Measurements from ENCODE around the gene RBFOX2.

RBFOX2 gene

DNA sequence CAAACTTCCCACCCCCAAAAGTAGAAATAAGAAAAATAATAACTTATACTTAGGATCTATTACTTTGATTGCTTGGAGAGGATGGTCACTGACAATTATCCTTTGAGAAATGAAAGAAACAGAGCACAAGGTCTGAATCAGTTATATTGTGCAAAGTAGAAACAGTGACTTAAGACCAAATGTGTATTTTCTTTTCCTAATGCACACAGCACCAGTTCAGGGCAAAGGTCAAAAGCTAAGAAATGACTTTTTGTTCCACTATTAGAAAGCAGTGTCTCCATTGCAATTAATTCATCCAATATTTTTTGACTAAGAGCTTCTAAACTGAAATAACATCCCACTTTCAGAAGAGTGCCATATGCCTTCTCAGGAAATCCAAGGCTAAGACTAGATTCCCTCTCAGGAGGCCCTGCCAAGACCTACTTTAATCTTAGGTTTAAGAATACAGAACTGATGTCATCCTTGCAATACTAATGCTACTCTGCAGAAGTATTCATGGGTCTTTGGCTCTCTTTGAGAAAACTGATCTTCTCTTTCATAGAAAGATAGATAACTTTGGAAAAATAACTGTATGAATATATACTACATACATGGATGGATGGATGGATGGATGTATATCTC lies 164.0 kb downstream of the RBFOX2 start:
- DNase-seq (ENCODE audit: low read depth, low spot score), result no peak

DNA sequence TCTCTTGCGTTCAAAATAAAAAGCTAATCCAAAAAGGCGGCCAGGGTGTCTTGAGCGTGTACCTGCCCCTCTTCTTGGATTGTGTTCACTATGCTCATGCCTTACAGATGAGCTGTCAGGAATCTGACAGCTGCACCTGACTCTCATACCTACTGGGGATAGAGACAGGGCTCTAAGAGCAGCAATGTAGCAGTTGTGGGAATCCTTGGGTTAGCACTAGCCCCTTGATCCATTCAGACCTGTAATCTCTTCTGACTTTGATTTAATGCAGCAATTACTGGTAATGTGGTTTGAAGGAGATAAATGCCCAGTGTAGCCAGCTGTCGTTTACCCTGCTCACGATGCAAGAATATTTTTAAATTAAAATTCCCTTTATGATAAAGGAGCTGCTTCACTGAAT lies 165.2 kb downstream of the RBFOX2 start:
- DNase-seq (ENCODE audit: low read depth, low spot score), result no peak

DNA sequence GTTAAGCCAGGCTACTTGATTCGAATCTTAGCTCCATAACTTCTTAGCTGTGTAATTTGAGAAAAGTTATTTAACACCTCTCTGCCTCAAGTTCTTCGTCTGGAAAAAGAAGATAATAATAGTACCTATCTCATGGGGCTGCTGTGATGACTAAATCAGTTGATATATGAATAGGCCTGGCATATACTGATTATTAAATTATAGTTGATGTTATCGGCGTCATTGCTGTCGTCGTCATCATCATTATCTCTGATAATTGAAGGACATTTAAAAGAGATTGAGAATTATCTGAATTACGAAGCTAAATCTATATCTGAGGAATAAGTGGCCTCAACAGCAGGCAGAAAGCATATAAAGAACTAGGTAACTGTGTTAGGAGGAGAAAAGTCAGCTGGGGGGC lies 165.9 kb downstream of the RBFOX2 start:
- DNase-seq (ENCODE audit: low read depth, low spot score), result no peak

DNA sequence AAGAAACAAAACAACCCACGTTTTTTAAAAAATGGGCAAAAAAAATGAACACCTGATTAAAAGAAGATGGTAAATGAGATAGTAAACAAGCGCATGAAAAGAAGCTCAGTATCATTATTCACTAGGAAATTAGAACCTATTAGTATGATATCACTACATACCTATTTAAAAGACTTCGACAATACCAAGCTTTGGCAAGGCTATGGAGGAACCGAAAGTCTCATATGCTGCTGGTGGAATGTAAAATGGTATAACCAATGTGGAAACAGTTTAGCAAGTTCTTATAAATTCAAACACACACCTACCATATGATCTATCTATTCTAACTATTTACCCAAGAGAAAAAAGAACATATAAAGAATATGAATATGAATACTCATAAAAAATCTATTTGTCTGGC lies 167.2 kb downstream of the RBFOX2 start:
- no peak for DNase-seq (ENCODE audit: low read depth, low spot score)

DNA sequence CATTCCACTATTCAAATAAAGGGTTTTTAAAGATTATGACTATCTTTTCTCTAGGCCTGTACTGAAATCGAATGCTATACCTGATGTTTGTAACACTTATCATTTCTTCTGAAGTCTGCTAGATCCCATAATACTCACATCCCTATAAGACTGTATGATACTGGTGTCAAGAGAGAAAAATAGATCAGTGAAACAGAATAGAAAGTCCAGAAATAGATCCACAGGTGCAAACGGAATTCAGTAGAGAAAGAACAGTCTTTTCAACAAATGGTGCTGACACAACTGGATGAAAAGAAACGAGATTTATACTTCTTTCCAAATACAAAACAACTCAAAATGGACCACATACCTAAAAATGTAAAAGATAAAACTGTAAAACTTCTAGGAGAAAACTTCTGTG lies 167.8 kb downstream of the RBFOX2 start:
- DNase-seq (ENCODE audit: low read depth, low spot score), result no peak

DNA sequence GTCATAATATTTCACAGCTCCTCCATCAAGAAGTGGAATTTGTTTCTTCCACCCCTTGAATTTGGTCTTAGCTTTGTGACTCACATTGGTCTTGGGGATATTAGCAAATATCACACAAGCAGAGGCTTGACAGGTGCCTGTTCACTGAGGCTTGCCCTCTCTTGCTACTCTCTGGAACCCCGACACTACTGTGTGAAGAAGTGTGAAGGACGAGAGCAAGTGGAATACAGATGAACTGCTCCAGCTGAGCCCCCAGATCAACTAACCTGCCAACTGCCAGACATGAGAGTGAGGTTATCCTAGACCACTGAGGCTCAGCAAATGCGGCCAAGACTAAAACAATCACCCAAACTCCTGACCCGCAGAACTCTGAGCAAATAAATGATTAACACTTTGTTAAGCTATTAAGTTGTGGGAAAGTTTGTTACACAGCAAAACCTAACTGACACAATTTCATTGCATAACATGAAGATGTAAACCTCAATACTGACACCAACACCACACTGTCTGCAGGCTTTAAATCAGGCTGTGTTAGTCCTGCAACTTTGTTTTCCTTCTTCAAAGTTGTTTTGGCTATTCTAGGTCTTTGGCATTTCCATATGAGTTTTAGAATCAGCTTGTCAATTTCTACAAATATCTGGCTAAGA lies 168.4 kb downstream of the RBFOX2 start:
- DNase-seq (ENCODE audit: low read depth, low spot score), result no peak

DNA sequence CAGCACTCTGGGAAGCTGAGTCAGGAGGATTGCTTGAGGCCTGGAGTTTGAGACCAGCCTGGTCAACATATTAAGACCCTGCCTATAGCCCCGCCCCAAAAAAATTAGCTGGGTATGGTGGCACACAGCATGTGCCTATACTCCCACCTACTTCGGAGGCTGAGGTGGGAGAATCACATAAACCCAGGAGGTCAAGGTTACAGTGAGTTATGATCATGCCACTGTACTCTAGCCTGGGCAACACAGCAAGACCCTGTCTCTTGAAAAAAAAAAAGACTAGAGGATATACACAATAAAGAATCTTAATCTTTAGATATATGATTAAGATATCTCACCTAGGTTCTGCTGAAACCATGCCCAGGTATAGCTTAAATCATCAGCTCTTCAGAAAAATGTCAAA lies 174.3 kb downstream of the RBFOX2 start:
- no peak for DNase-seq (ENCODE audit: low read depth, low spot score)

DNA sequence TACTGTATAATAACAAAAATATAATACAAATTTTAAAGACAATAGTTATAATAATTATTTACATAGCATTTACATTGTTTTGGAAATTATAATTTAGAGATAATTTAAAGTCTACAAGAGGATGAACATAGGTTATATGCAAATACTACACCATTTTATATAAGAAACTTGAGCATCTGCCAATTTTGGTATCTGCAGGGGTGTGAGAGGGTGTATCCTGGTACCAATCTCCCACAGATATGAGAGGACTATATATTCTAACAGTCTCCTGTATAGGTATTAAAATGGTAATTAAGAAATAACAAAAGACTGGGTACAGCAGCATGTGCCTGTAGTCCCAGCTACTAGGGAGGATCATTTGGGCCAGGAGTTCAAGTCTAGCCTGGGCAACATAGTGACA lies 176.5 kb downstream of the RBFOX2 start:
- DNase-seq (ENCODE audit: low read depth, low spot score), result no peak

DNA sequence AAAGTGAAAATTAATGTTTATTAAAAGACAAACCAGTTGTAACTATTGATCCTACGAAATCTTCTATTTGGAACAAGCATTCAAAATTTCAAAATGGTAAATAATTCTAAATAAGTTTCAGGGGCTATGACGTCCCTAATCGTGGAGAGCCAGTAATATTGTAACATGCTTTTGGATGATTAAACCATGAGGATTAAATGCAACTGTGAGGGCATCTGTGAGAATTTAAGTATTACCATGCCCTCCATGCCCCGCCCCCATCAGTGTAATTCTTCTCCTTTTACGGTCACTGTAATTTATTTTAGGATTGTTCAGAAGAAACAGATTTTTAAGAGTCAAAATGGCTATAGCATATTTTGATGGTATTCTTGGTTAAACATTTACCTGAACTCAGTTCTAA lies 177.8 kb downstream of the RBFOX2 start:
- no peak for DNase-seq (ENCODE audit: low read depth, low spot score)

DNA sequence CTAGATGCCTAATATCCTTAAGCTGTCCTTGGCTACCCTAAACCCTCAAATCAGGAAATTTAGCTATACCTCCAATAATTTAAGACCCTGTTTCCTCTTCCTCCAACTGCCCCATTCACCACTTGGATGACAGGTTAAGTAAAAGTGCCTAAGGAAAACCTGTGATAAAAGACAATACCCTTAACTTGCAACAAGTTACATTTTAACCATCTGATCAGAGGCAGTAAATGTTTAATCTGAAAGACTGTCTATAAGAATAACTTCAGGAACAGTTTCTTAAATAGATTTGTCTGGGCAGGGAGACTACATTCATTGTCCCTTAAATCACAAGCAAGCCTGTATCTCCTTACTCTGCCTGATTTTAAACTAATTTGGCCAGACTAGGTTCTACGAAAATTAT lies 181.8 kb downstream of the RBFOX2 start:
- no peak for DNase-seq (ENCODE audit: low read depth, low spot score)

DNA sequence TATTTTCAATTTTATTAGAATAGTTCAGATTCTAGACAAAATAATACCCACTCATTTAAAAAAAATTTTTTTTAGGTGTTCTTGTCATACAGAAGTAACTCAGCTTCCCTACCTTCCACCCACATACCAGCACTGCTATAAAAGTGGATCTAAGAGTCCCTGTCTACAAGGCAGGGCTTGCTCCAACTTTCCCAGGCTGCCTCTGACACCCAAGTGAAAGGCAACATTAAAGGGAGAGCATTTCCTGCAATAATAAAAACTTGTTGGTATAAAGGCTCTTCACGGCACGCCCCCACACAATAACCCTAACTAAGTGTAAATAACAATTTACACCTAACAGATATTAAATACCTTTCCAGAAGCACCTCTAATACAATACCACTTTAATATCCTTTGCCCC lies 183.7 kb downstream of the RBFOX2 start:
- no peak for DNase-seq (ENCODE audit: low read depth, low spot score)

DNA sequence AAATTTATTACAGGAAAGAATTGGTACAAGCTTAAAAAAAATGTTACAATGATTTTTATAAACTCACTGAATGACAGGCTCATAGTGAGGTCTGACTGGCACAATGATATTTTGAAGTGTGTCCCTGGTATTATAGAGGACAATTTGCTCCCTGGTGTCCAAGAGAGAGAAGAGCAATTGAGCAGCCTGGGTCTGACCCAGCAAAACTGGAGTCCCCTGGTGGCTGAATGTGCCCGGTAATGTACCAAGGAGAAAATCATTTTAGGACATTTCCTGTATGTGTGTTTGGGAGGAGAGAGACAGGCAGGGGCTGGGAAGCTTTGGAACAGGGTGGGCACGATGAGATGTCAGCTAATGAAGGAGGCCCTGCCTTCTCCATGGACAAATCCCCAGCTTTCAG lies 185.7 kb downstream of the RBFOX2 start:
- DNase-seq (ENCODE audit: low read depth, low spot score), result no peak

DNA sequence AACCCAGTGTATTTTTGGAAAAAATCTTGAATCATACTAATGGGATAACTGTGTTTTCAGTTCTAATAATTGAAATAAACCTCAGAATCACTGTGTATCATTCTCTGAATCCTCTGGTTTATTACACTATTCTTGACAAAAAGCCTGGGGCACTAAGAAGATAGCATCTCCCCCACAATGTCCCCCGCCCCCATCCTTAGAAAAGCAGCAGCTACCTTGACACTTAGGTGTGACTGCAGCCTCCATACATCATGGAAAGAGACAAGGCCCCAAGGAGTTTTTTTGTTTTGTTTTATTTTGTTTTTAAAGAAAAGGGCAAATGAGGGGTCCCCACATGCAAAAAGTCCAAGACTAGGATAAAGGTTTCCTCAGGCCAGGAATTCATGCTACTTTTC lies 186.1 kb downstream of the RBFOX2 start:
- DNase-seq (ENCODE audit: low read depth, low spot score), result no peak

DNA sequence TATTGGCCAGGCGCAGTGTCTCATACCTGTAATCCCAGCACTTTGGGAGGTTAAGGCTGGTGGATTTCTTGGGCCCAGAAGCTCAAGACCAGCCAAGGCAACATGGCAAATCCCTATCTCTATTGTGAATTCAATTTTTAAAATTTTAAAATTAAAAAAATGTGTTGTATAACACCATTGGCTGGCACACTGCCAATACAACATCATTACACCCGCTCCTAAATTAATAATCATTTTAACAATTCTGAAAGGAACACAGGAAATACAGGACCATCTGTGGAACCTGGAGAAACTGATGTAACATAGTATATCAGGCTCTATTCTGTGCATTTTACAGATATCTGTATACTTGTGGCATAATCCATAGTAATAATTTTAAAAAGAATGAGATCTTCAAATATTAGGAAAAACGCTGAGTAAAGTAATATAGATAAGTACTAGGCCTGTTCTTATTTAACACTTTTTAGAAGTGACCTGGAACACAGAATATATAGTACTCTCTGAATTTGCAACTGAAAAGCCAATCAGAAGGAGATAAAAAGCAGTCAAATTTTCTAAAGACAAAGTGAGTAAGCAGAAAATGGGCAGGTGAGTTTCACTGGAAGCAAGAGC lies 186.6 kb downstream of the RBFOX2 start:
- no peak for DNase-seq (ENCODE audit: low read depth, low spot score)

DNA sequence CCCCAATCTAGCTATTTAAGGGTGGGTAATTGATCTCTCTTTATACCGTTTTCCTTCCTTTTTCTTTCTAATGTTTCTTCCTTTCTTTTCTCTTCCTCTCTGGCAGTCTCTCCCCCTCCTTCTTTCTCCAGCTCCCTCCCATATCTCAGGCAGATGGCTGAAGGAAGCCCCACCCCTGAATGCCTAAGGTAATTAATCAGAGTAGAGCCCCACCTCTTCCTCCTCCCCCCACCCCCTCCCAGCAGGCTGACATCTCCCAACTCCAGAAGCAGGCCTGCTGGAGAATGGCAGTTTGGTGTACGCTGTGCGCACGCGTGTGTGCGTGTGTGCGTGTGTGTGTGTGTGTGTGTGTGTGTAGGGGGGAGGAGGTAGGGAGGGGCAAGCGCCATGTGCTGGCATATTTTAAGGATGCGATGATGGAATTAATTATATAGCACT lies 188.3 kb downstream of the RBFOX2 start:
- peak; percentile 81 for DNase-seq (ENCODE audit: low read depth, low spot score)

DNA sequence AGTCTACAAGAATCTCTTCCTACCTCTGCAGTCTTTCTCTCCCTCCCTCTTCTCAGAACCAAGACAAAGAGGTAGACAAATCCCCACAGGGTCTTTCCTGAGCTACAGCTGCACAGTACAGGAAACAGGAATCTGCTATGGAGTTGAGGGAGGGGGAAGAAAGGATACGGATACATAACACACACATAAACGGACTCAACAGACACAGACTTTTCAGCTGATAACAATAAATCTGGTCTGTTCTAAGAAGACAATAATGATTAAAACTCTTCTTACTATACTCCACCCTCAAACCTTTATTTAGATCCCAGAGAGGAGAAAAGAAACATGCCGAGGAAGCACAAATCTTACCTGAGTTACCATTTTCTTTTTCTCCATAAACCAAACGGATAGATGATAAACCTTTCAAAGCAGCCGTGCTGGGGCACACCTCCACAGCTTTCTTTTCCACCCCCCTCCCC lies 188.8 kb downstream of the RBFOX2 start:
- DNase-seq (ENCODE audit: low read depth, low spot score), result no peak

DNA sequence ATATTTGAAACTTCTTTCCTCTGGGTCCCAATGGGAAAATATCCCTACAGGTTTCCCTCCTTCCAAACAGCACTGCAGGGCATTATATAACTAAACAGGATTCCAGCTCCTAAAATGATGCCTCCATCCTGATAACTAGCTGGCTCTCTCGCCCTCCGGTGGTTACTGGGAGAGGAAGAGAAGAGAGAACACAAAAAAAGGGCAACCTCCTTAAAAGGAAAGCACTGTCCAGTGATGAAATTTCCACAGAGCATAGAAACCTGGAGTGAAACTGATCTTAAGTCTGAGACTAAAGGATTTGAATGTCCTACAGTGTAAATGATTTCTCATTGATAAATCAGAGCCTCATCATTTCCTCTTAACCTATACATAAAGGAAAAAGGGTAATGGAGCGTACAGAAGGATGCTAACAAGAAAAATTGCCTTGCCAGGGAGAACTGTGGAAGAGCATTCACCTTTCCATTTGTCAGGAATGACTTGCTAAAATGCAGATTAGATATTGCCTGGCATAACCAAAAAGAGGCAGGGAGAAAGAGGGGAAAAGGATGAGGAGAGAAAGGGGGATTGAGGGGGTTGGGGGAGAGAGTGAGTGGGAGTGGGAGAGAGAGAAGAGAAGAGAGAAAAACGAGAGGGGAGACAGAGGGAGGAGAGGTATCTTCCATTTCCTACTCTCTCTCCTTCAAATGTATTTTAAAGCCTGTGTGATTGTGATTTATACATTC lies 189.6 kb downstream of the RBFOX2 start:
- no peak for DNase-seq (ENCODE audit: low read depth, low spot score)

DNA sequence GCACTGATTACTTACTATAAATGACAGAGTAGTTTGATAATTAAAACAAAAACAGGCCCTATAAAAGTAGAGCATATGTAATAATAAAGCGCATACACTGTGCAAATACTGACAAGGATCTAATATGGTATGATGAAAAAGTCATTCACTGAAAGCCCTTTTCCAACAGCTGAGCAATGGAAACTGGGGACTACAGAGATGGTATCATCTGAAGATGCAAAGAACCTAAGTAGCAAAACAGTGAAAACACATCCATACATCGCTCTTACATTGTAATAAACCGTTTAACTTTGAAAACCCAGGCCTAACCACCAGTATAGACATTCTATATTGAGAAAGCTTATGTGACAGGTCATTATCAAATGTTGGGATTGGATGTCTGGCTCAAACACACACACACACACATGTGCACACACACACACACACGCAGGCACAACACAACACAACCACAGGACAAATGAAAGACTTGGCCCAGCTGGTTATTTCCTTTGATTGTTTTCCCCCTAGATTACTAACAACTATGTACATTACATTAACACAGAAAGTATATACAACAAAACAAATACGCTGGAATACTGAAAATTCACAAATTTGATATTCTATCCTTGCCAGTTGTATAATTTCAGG lies 191.4 kb downstream of the RBFOX2 start:
- no peak for DNase-seq (ENCODE audit: low read depth, low spot score)

DNA sequence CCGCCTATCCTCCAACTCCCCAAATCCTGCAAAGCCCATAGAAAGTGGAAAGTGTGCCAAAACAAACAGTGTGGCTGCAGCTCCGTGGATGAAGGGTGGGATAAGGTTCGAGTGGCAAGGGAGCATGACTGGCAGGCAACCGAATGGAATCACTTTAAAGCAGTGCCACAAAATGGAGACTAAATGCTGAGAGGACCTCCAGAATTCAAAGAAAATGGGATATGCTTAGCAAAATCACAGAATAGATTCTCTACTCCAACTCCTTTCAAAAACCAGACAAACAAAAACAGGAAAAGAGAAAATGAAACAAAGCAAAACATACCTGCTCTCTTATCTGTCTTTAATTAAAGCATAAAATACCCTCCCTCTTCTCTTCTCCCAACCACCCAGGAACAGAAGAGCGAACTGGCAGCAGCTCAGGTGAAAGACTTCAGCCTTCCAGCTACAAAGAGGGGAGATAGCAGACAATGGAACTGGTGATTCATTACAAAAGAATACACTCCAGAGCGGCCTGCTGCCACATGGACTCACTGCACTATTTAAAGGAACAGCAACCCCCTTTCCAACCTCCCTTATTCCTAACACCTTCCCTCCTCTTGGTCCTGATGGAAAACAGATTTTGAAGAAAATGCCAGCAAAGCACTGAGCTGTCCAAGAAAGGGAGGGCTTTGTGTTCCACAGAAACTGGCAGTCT lies 192.5 kb downstream of the RBFOX2 start:
- no peak for DNase-seq (ENCODE audit: low read depth, low spot score)

DNA sequence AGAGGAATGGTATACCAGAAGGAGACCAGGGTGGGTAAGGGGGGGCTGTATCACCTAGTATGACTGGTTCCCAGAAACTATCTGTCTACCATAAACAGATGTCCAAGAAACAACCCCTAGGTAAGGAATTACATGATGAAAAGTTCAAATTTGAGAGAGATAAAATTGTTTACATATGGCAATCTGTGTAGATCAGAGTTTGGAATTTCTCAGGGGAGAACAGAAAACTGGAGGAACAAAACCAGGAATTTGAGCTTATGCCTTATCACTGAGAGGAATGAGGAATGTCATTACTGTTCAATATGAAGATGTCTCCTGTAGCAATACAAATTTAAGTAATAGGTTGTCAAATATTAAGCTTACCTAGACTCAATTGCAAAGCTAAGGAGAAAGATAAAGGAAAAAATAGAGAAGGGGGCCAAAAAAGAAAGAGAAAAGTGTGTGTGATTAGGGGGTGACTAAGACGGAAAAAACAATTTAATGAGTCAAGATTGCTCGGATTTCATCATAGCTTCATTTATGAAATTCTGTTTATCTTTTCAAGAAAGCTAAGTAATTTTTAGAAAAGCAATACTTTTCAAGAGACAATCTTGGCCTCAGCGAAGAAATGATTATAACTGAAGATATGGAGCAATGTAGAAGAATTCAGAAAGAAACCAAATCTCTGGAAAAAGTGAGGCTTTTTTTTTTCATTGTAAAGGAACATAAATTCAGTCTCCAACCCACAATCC lies 193.2 kb downstream of the RBFOX2 start:
- DNase-seq (ENCODE audit: low read depth, low spot score), result no peak

DNA sequence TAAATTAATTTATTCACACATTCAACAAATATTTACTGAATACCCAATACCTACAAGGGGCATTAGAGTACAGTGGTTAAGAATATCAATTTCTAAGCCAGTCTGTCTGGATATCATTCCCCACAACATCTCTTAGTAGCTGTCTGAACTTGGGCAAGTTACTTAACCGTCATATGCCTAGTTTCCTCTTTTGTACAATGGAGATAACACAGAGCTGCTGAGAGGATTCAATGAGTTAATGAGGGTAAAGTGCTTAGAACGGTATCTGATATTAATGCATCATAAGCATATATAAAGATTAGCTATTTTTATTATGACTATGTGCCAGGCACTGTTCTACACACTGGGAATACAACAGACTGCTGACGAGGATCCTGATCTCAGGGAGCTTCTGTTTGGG lies 194.6 kb downstream of the RBFOX2 start:
- DNase-seq (ENCODE audit: low read depth, low spot score), result no peak

Data from brain pericyte (primary cell).